ENCODE data around the gene EDA. TPM values are rescaled to one million over a fixed set of nuclear protein-coding genes. Genes with fewer than 3 reads are reported as not detected.

The EDA gene
- total and polyA plus RNA-seq, 2 donors (not counting 1 experiment from before 2014, with no cell fraction given), result 0.04 to 1.2 TPM

GRCh38 chrX:69741721-69742120 is 125.8 kb downstream of the EDA start:
- ATAC-seq (ENCODE audit: low read depth) (no peak), DNase-seq (no peak)
- Histone ChIP-seq H2AFZ (ENCODE audit: insufficient read depth, low read depth, low read length, poor library complexity, severe bottlenecking) (no peak overlapping the region), H4K20me1 (ENCODE audit: control insufficient read depth, insufficient read depth, low read length, poor library complexity, severe bottlenecking) (no peaks in the 10 kb centered on the region), H3K27me3 (replicated peaks in 1 of 4; ENCODE audit: control extremely low read depth in 1 of 4, control insufficient read depth in 3 of 4, insufficient read depth in 4 of 4, low read length in 3 of 4) (no peaks in the 10 kb centered on the region), H3K36me3 (replicated peaks in 1 of 2; ENCODE audit: control extremely low read depth in 1 of 2, control insufficient read depth in 1 of 2, extremely low read depth in 1 of 2, insufficient read depth in 2 of 2, low read length in 1 of 2) (no peaks in the 10 kb centered on the region), H3K4me2 (replicated peaks; ENCODE audit: low read depth, low read length, poor library complexity, severe bottlenecking) (no peak overlapping the region), H3K79me2 (ENCODE audit: control insufficient read depth, insufficient read depth, low read length) (no peaks in the 10 kb centered on the region), H3K9me3 (ENCODE audit: control extremely low read depth in 1 of 3, control insufficient read depth in 2 of 3, insufficient read depth in 1 of 3, low read length in 2 of 3) (no peaks in the 10 kb centered on the region), H3K27ac (ENCODE audit: low read length in 2 of 2) (no peak overlapping the region), H3K4me3 (ENCODE audit: control extremely low read depth in 1 of 5, extremely low read depth in 1 of 5, insufficient read depth in 1 of 5, low read depth in 2 of 5, low read length in 4 of 5) (no peak overlapping the region), H3K9ac (ENCODE audit: low read length) (no peak overlapping the region), H3K4me1 (ENCODE audit: control insufficient read depth in 2 of 2, insufficient read depth in 2 of 2, low read length in 2 of 2) (no peaks in the 10 kb centered on the region)
- no peaks in the 10 kb centered on the region for H3K9me3 Mint-ChIP-seq (ENCODE audit: insufficient read depth)
- no peak overlapping the region for H3K27ac Mint-ChIP-seq
- CTCF ChIA-PET, result no interaction called here
- no peak overlapping the region for H3K4me3 Mint-ChIP-seq
- intact Hi-C loops (cut with micrococcal nuclease), result no loop called here
- no peaks in the 10 kb centered on the region for H3K4me1 Mint-ChIP-seq
- no peaks in the 10 kb centered on the region for H3K27me3 Mint-ChIP-seq
- no peak for TF ChIP-seq EZH2 (IDR thresholded peaks at IDR 0.05; ENCODE audit: borderline replicate concordance, insufficient read depth, low read depth, low read length, poor library complexity, severe bottlenecking)
- no peak for TF ChIP-seq CTCF (IDR thresholded peaks at IDR 0.05)
- POLR2A ChIA-PET, result no interaction called here

GRCh38 chrX:69746051-69746450 is 130.1 kb downstream of the EDA start:
- Mint-ChIP-seq H3K27ac (no peak overlapping the region), H3K9me3 (ENCODE audit: insufficient read depth) (no peaks in the 10 kb centered on the region), H3K27me3 (no peaks in the 10 kb centered on the region), H3K4me3 (no peak overlapping the region), H3K4me1 (no peaks in the 10 kb centered on the region)
- no peak for DNase-seq
- H4K20me1 ChIP-seq (ENCODE audit: control insufficient read depth, insufficient read depth, low read length, poor library complexity, severe bottlenecking), result no peaks in the 10 kb centered on the region
- no peaks in the 10 kb centered on the region for H3K79me2 ChIP-seq (ENCODE audit: control insufficient read depth, insufficient read depth, low read length)
- H3K4me3 ChIP-seq (ENCODE audit: control extremely low read depth in 1 of 5, extremely low read depth in 1 of 5, insufficient read depth in 1 of 5, low read depth in 2 of 5, low read length in 4 of 5), result no peak overlapping the region
- ATAC-seq (ENCODE audit: low read depth), result no peak
- H3K9ac ChIP-seq (ENCODE audit: low read length), result no peak overlapping the region
- no peak overlapping the region for H3K4me2 ChIP-seq (replicated peaks; ENCODE audit: low read depth, low read length, poor library complexity, severe bottlenecking)
- ChIA-PET CTCF (no interaction called here), POLR2A (no interaction called here)
- H3K27me3 ChIP-seq (replicated peaks in 1 of 4; ENCODE audit: control extremely low read depth in 1 of 4, control insufficient read depth in 3 of 4, insufficient read depth in 4 of 4, low read length in 3 of 4), result no peaks in the 10 kb centered on the region
- TF ChIP-seq CTCF (IDR thresholded peaks at IDR 0.05), result no peak
- H3K36me3 ChIP-seq (replicated peaks in 1 of 2; ENCODE audit: control extremely low read depth in 1 of 2, control insufficient read depth in 1 of 2, extremely low read depth in 1 of 2, insufficient read depth in 2 of 2, low read length in 1 of 2), result no peaks in the 10 kb centered on the region
- H3K27ac ChIP-seq (ENCODE audit: low read length in 2 of 2), result no peak overlapping the region
- H3K4me1 ChIP-seq (ENCODE audit: control insufficient read depth in 2 of 2, insufficient read depth in 2 of 2, low read length in 2 of 2), result no peaks in the 10 kb centered on the region
- no peaks in the 10 kb centered on the region for H3K9me3 ChIP-seq (ENCODE audit: control extremely low read depth in 1 of 3, control insufficient read depth in 2 of 3, insufficient read depth in 1 of 3, low read length in 2 of 3)
- H2AFZ ChIP-seq (ENCODE audit: insufficient read depth, low read depth, low read length, poor library complexity, severe bottlenecking), result no peak overlapping the region
- intact Hi-C loops (cut with micrococcal nuclease), result no loop called here
